Immature natural killer cell (primary cell): ENCODE results near the gene MPHOSPH9. TPM values are rescaled to one million over a fixed set of nuclear protein-coding genes. Genes with fewer than 3 reads are reported as not detected.

Experiments used
- DNase-seq, 3 donors: peaks; one replicate each; pipeline ENCODE4 v3.0.0; 2022; ENCODE audit warnings: mixed read lengths in 1 of 3
- H3K27ac Mint-ChIP-seq, 6 donors: one replicate each; pipeline ENCODE4 v1.8.0; 2020; ENCODE audit warnings: mixed read lengths in 6 of 6, mild to moderate bottlenecking in 5 of 6, inconsistent platforms in 4 of 6, moderate library complexity in 3 of 6
- H3K27me3 Mint-ChIP-seq, 3 donors: one replicate each; pipeline ENCODE4 v1.8.0; 2020 to 2021; ENCODE audit warnings: low read depth in 3 of 3, mild to moderate bottlenecking in 3 of 3, mixed read lengths in 3 of 3, moderate library complexity in 3 of 3, inconsistent platforms in 1 of 3
- H3K36me3 Mint-ChIP-seq, 3 donors: one replicate each; pipeline ENCODE4 v1.8.0; 2020; ENCODE audit warnings: mixed read lengths in 3 of 3, inconsistent platforms in 2 of 3, mild to moderate bottlenecking in 2 of 3
- H3K4me1 Mint-ChIP-seq, 2 donors: one replicate each; pipeline ENCODE4 v1.8.0; 2020; ENCODE audit warnings: inconsistent platforms in 2 of 2, mild to moderate bottlenecking in 2 of 2, mixed read lengths in 2 of 2, moderate library complexity in 1 of 2
- H3K4me3 Mint-ChIP-seq, 5 donors: one replicate each; pipeline ENCODE4 v1.8.0; 2020; ENCODE audit warnings: mild to moderate bottlenecking in 5 of 5, mixed read lengths in 5 of 5, inconsistent platforms in 3 of 5, moderate library complexity in 3 of 5
- H3K9me3 Mint-ChIP-seq, 6 donors: one replicate each; pipeline ENCODE4 v1.8.0; 2020; ENCODE audit warnings: mild to moderate bottlenecking in 6 of 6, mixed read lengths in 6 of 6, inconsistent platforms in 4 of 6, moderate library complexity in 3 of 6
- polyA plus RNA-seq, 3 donors: library from polyadenylated mRNA; unstranded; fragments of 300-500 nt; fragmentation: Illumina TruSeq; gene quantifications; one replicate each; pipeline ENCODE4 v1.2.3, GENCODE V29; 2021

The MPHOSPH9 gene
- polyA plus RNA-seq, 3 donors from 2014 or later = 18.8 to 44.8 (median 43.9) TPM

GRCh38 chr12:123114304-123115083 is 118.4 kb downstream of the MPHOSPH9 start:
- H3K9me3 Mint-ChIP-seq = no peaks in the 10 kb centered on the region
- peak overlapping the region in 1 of 6 donors; percentile 16 for H3K27ac Mint-ChIP-seq
- no peak for DNase-seq
- H3K27me3 Mint-ChIP-seq = peaks cover 2 to 7% (median 5%) of the 10 kb centered on the region in 3 donors
- peaks cover 36 to 37% of the 10 kb centered on the region in 2 donors for H3K4me1 Mint-ChIP-seq
- H3K4me3 Mint-ChIP-seq = no peak overlapping the region
- H3K36me3 Mint-ChIP-seq = no peaks in the 10 kb centered on the region

GRCh38 chr12:123113026-123113425 is 119.9 kb downstream of the MPHOSPH9 start:
- Mint-ChIP-seq H3K4me3 (peak overlapping the region in 2 of 5 donors; percentile 17 to 18), H3K27me3 (peaks cover 2 to 7% (median 5%) of the 10 kb centered on the region in 3 donors), H3K36me3 (no peaks in the 10 kb centered on the region), H3K27ac (peak overlapping the region in 3 of 6 donors; percentile 7 to 83 (median 65)), H3K9me3 (no peaks in the 10 kb centered on the region), H3K4me1 (peaks cover 47 to 48% of the 10 kb centered on the region in 2 donors)
- no peak for DNase-seq

- peak overlapping the region; percentile 83 to 90 (median 88) for H3K27ac Mint-ChIP-seq
- H3K36me3 Mint-ChIP-seq = no peaks in the 10 kb centered on the region
- H3K9me3 Mint-ChIP-seq = no peaks in the 10 kb centered on the region
- DNase-seq = peak; percentile 72 to 75 (median 74)
- H3K4me3 Mint-ChIP-seq = peak overlapping the region; percentile 64 to 84 (median 70)
- H3K27me3 Mint-ChIP-seq = peaks cover 2 to 7% (median 5%) of the 10 kb centered on the region in 3 donors
- H3K4me1 Mint-ChIP-seq = peaks cover 61 to 62% of the 10 kb centered on the region in 2 donors
Observed at GRCh38 chr12:123111498-123112165, 121.3 kb downstream of the MPHOSPH9 start.

GRCh38 chr12:123109319-123109772 is 123.6 kb downstream of the MPHOSPH9 start:
- DNase-seq = no peak
- H3K27ac Mint-ChIP-seq = peak overlapping the region in 3 of 6 donors; percentile 23 to 51 (median 45)
- peaks cover 2 to 7% (median 5%) of the 10 kb centered on the region in 3 donors for H3K27me3 Mint-ChIP-seq
- no peaks in the 10 kb centered on the region for H3K9me3 Mint-ChIP-seq
- peaks cover 0 to 5% (median 0%) of the 10 kb centered on the region in 3 donors for H3K36me3 Mint-ChIP-seq
- H3K4me1 Mint-ChIP-seq = peaks cover 83 to 85% of the 10 kb centered on the region in 2 donors
- no peak overlapping the region for H3K4me3 Mint-ChIP-seq

GRCh38 chr12:123108682-123109066 is 124.3 kb downstream of the MPHOSPH9 start:
- Mint-ChIP-seq H3K4me1 (peaks cover 84 to 85% of the 10 kb centered on the region in 2 donors), H3K4me3 (peak overlapping the region in 1 of 5 donors; percentile 18), H3K27me3 (peaks cover 2 to 7% (median 5%) of the 10 kb centered on the region in 3 donors), H3K27ac (peak overlapping the region in 5 of 6 donors; percentile 69 to 95 (median 86)), H3K36me3 (peaks cover 0 to 5% (median 0%) of the 10 kb centered on the region in 3 donors), H3K9me3 (no peaks in the 10 kb centered on the region)
- DNase-seq = no peak

- peak overlapping the region; percentile 69 to 95 (median 91) for H3K27ac Mint-ChIP-seq
- no peaks in the 10 kb centered on the region for H3K9me3 Mint-ChIP-seq
- H3K27me3 Mint-ChIP-seq = peaks cover 2 to 7% (median 5%) of the 10 kb centered on the region in 3 donors
- DNase-seq = no peak
- H3K36me3 Mint-ChIP-seq = peaks cover 0 to 5% (median 0%) of the 10 kb centered on the region in 3 donors
- peaks cover 84% of the 10 kb centered on the region in 2 donors for H3K4me1 Mint-ChIP-seq
- peak overlapping the region in 3 of 5 donors; percentile 13 to 77 (median 20) for H3K4me3 Mint-ChIP-seq
Observed at GRCh38 chr12:123107926-123108681, 124.8 kb downstream of the MPHOSPH9 start.

GRCh38 chr12:123106640-123107359 is 126.1 kb downstream of the MPHOSPH9 start:
- H3K27ac Mint-ChIP-seq = peak overlapping the region; percentile 86 to 95 (median 93)
- no peaks in the 10 kb centered on the region for H3K9me3 Mint-ChIP-seq
- H3K4me1 Mint-ChIP-seq = peaks cover 71 to 76% of the 10 kb centered on the region in 2 donors
- peak overlapping the region; percentile 73 to 82 (median 79) for H3K4me3 Mint-ChIP-seq
- peaks cover 1 to 5% (median 3%) of the 10 kb centered on the region in 3 donors for H3K27me3 Mint-ChIP-seq
- H3K36me3 Mint-ChIP-seq = peaks cover 0 to 5% (median 0%) of the 10 kb centered on the region in 3 donors
- peak; percentile 49 to 63 (median 60) for DNase-seq

- DNase-seq = no peak
- Mint-ChIP-seq H3K36me3 (peaks cover 0 to 12% (median 3%) of the 10 kb centered on the region in 3 donors), H3K4me1 (peaks cover 57 to 61% of the 10 kb centered on the region in 2 donors), H3K9me3 (no peaks in the 10 kb centered on the region), H3K27me3 (no peaks in the 10 kb centered on the region), H3K27ac (peak overlapping the region; percentile 86 to 95 (median 93)), H3K4me3 (peak overlapping the region; percentile 18 to 79 (median 62))
Observed at GRCh38 chr12:123105211-123105826, 127.6 kb downstream of the MPHOSPH9 start.

GRCh38 chr12:123104809-123105208 is 128.1 kb downstream of the MPHOSPH9 start:
- peak overlapping the region in 3 of 6 donors; percentile 8 to 95 (median 88) for H3K27ac Mint-ChIP-seq
- H3K36me3 Mint-ChIP-seq = peaks cover 0 to 12% (median 3%) of the 10 kb centered on the region in 3 donors
- no peak for DNase-seq
- H3K9me3 Mint-ChIP-seq = no peaks in the 10 kb centered on the region
- peak overlapping the region in 1 of 5 donors; percentile 12 for H3K4me3 Mint-ChIP-seq
- no peaks in the 10 kb centered on the region for H3K27me3 Mint-ChIP-seq
- H3K4me1 Mint-ChIP-seq = peaks cover 52 to 57% of the 10 kb centered on the region in 2 donors

Other genes starting within 250 kb of the MPHOSPH9 start
- gene PITPNM2, start 82.1 kb downstream of the MPHOSPH9 start, polyA plus RNA-seq = 1 to 10 TPM; 4.7 to 8.6 (median 7.1) TPM
- 10 to 100 TPM; 10.7 to 32.9 (median 16.3) TPM for gene MTRFR, start 295 bp upstream of the MPHOSPH9 start, polyA plus RNA-seq
- gene CDK2AP1, start 38.7 kb upstream of the MPHOSPH9 start, polyA plus RNA-seq = 10 to 100 TPM in 1 of 3 donors, 1 to 10 TPM in 2; 3.6 to 11.2 (median 6.4) TPM
- 10 to 100 TPM; 20.0 to 34.3 (median 26.9) TPM for gene SBNO1, start 131.7 kb upstream of the MPHOSPH9 start, polyA plus RNA-seq
- gene KMT5A, start 151.0 kb upstream of the MPHOSPH9 start, polyA plus RNA-seq = 1 to 10 TPM in 2 of 3 donors, under 1 TPM in 1; 0.16 to 6.1 (median 3.2) TPM
- 1 to 10 TPM; 4.7 to 6.5 (median 6.5) TPM for gene RILPL2, start 203.5 kb upstream of the MPHOSPH9 start, polyA plus RNA-seq
- gene SNRNP35, start 225.0 kb upstream of the MPHOSPH9 start, polyA plus RNA-seq = 10 to 100 TPM; 26.2 to 42.3 (median 37.8) TPM